DMS53 (cell line): ENCODE results near the gene GGT7.
"Not testable (repeated sequence)": the region's sequence is repeated elsewhere in the genome, so short reads cannot be mapped to it uniquely, and the experiment has no call there.

ENCODE experiments used
- DNase-seq: peaks from one replicate; lab custom pipeline; 2025; lab: John Stamatoyannopoulos, UW

The GGT7 gene

DNA sequence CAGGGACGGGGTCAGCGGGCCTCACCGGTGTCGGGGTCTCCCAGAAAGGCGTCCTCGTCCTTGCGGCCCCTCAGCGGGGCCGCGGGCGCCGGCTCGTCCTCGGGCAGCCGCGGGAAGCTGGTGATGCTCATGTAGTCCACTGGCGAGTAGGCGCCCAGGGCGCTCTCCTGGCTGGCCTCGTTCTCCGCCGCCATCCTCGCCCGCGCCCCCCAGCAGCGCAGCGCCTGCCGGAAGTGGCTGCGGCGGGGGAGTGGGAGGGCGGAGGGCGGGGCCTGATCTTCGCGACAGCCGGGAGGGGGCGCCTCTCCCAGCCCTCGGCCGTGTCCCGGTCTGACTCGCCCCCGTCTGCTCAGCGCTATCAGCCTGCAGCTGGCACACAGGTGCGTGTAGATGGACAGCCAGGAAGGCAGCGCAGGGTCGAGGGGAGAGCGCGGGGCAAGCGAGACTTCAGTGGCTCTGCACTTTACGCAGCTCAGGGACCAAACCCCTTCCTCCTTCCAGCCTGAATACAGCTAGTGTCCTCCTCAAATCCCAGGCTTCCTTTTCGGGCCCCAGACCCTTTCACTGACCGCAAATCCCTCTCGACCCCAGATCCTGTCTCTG, at the start of gene GGT7:
TSS of gene GGT7 (minus strand) at position 235 of the 603 bp plus-strand sequence. CDS start at position 194, 41 bp downstream.
- DNase-seq = peak; percentile 90

DNA sequence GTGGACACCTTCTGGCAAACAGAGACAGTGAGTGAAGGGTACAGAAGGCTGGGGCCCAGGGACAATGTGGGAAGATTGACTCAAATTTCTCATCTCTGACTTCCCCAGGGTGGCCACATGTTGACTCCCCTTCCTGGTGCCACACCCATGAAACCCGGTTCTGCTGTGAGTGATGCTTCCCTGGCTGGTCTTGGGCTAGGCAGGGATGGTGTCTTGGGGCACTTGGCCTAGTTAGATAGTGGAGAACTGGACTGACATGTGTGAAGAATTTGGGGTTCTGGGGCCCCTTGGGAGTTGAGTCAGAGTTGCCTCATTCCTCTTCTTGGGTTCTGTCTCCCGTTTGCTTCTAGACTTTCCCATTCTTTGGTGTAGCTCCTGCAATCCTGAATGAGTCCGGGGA, 48.8 kb upstream of the GGT7 start:
- DNase-seq = no peak

DNA sequence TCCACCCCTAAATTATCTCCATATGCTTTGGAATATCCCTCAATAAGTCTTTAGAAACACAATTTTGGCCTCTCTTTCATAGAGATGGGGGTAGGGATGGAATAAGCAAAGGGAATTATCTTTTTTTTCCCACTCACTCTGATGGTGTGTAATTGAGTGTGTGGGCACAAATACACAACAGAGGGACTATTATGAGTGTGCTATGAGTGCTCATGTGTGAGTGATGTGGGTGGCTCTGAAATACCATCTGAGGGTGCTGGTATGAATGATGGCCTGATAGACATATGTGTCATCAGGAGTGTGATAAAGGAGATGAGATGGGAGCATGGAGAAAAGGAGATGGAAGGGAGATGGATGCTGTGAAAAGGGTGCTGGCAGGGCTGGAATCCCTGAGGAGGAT, 47.4 kb upstream of the GGT7 start:
- DNase-seq = no peak

DNA sequence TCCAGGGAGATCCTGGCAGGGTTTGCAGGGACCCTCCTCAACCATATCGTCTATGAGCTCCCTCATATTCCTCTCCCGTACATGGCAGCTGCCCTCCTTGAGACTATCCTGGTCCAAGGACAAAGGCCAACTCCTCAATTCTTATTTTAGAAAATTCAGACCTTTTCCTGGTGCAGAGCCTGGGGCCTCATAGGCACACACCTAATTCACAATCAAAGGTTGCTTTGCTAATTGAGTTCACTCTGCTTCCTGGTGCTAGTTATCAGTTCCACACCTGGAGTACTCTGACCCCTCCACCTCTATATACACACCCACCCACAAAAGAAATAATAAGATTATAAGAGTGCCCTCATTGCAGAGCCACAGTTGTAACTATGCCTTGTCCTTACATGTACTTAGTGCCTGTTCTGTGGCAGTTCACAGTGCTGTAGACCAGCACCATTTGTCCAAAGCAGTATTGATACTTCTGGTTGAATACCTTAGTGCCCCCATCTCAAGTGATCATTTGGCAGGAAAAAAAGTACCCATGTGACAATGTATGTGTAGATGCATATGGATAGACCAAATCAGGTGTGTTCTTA, 44.2 kb upstream of the GGT7 start:
- no peak for DNase-seq

DNA sequence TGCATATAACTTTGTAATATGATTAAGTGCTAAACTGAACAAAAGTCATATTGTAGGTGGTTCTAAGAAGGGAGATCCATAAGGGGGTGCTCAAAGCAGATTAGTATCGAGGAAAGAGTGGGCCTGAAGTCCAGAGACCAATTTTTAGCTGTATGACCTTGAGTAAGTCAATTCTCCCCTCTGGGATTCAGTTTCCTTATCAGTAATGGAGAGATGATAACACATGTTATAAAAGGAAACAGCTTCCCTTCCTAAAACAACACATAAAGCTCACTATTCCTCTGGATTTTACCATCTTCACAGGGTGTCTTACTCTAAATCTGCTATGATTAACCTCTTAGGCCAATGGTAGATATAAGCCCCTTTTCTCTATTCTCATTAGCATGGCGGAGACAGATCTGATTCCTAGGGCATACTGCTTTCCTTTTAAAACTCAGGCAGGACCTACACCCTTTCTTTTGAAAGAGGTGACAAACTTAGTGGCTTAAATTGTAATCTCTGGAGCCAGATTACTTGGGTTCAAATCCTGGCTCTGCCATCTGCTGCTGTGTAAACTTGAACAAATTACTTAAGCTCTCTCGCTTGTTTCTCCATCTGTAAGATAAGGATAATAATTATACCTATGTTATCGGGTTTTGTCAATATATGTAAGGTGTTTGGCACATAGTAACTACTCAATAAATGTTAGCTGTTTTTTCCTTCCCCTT, 43.2 kb upstream of the GGT7 start:
- no peak for DNase-seq

- no peak for DNase-seq
Observed at GRCh38 chr20:34915131-34915530, 42.5 kb upstream of the GGT7 start.

DNA sequence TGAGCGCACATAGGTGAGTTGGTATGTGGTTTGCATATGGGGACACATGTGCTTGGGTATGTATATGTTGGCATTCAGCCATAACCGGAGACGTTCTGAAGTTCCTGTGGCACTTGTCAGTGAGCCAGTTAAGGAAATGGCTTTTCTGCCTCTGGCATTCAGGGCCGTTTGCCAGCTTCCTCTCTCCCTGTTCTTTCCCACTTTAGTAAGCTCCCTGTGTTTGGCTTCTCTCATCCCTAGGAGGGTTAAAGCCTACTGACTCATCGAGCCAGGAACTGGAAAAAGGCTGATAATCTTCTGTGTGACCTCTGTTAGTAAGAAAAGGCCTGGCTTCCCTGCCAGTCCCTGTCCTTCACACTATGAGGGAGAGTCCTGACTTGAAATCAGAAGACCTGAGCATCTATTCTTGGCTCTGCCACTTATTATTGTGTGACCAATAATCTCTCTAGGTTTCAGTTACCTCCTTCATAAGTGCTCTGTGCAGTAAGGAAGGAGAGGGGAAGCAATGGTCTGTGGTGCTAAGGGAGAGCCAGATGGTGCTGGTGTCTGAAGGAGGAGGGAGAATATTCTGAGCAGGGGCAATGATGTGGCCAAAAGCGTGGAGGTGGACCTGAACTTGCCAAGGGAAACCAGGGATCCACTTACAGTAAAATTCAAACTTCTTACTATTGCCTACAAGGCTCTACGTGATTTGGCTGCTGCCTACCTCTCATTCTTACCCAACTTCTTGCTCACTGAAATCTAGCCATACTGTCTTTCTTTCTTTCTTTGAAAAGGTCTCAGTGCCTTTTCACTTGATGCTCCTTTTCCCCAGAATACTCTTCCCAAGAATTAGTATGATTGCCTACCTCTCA, 35.2 kb upstream of the GGT7 start:
- peak; percentile 81 for DNase-seq

GRCh38 chr20:34904202-34904621, 31.6 kb upstream of the GGT7 start:
- DNase-seq = no peak

- not testable (repeated sequence) for DNase-seq
Observed at GRCh38 chr20:34898731-34899130, 26.1 kb upstream of the GGT7 start.

- DNase-seq = not testable (repeated sequence)
Observed at GRCh38 chr20:34898129-34898528, 25.5 kb upstream of the GGT7 start.

- DNase-seq = no peak
Observed at GRCh38 chr20:34896086-34896621, 23.5 kb upstream of the GGT7 start.

DNA sequence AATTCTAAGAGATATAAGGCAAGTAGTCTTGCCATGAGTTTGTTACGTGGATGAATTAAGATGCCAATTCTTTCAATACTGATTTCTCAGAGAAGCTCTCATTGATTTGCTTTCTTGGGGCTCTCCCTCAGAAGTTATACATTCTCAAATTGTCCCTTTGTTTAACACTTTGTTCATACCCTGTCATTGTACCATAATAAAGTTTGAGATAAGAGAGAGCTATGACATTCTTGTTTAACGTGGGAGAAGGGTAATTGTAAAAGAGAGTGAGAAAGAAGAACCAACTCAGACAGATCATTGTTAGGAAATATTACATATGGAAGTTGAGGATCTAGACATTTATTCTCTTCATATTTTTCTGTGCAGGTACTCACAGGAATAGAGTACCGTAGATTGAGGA, 22.8 kb upstream of the GGT7 start:
- DNase-seq = no peak

GRCh38 chr20:34894723-34895122, 22.1 kb upstream of the GGT7 start:
- DNase-seq = no peak

GRCh38 chr20:34892671-34893070, 20.0 kb upstream of the GGT7 start:
- no peak for DNase-seq

- no peak for DNase-seq
Observed at GRCh38 chr20:34891166-34892062, 18.8 kb upstream of the GGT7 start.

DNA sequence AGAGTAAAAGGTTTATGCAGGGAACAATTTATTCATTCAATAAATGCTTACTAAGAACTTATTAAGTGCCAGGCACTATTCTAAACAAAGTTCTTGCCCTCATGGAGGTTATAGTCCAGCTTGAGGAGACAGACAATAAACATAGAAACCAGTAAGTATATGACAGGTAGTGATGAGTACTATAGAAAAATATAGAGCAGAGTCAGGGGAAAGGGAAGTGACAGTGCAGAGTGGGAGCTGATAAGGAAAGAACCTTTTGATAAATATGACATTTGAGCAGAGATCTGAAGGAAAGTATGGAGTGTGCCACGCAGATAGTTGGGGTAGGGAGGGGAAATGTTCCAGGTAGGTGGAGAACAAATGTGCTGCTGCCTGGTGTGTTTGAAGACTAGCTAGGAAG, 15.8 kb upstream of the GGT7 start:
- no peak for DNase-seq

GRCh38 chr20:34887023-34887422, 14.4 kb upstream of the GGT7 start:
- DNase-seq = no peak

DNA sequence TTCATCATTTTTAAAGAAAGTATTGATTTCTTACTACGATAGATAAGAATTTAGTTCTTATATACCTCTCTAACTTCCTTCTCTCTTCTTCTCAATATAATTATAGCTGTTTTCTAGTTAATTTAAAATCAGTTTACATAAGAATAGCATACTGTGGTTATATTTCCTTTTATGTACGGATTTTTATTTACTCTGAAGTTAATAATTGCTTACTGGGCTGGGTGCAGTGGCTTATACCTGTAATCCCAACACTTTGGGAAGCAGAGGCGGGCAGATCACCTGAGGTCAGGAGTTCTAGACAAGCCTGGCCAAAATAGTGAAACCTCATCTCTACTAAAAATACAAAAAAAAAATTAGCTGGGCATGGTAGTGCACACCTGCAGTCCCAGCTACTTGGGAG, 13.5 kb upstream of the GGT7 start:
- DNase-seq = peak; percentile 43

GRCh38 chr20:34884260-34884659, 11.6 kb upstream of the GGT7 start:
- DNase-seq = no peak

DNA sequence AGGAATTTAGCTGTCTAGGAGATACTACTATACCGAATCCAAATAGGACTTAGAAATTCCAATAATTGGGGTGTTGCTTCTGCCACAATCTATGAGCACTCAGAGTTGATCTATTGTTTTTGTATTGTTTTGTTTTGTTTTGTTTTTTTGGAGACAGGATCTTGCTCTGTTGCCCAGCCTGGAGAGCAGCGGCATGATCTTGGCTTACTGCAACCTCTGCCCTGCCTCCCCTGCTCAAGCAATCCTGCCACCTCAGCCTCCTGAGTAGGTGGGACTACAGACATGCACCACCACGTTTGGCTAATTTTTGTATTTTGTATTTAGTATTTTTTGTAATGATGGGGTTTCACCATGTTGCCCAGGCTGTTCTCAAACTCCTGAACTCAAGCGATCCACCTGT, 11.2 kb upstream of the GGT7 start:
- DNase-seq = no peak

DNA sequence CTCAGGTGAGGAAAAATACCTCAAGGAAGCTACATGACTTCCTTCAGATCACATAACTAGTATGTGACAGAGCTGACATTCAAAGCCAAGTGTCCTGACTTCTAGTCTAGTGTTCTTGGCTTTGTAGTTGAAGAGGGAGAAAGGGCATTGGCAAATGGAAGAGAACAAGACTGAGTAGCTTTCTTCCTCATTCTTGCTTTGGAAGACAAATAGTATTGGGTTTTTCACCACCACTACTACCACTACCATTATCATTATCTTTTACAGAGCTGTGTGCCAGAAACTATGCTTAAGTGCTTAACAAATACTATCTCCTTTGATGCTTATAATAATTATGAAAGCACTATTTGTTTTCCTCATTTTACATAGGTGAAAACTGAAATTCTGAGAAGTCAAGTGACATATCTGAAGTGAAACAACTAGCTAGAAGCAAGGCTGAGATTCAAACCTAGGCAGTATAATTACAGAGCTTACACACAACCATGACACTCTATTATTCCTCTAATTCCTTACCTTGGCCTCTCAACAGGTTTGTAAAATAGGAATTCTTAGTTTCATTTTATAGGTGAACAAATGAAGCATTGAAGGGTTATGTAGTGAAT, 10.5 kb upstream of the GGT7 start:
- DNase-seq = no peak
